Lower leg skin (tissue), 4 donors: ENCODE measurements around the gene HDX. TPM values are rescaled to one million over a fixed set of nuclear protein-coding genes. Genes with fewer than 3 reads are reported as not detected.

ENCODE experiments used
- DNase-seq, 2 donors: peaks; one replicate each; pipeline ENCODE4 v3.0.0-alpha.2; 2019; ENCODE audit warnings: low spot score in 2 of 2
- H3K4me3 ChIP-seq: fragments of 200-600 bp; sonication (generic); 2 replicates; pipeline ENCODE4 v1.5.1; 2017; ENCODE audit warnings: mild to moderate bottlenecking, low read depth; ENCODE audit not compliant: poor library complexity, severe bottlenecking
- POLR2A ChIP-seq, 2 donors: fragments of 450-650 bp; IDR thresholded peaks; one replicate each; pipeline ENCODE4 v1.6.1; 2016 to 2017; ENCODE audit warnings: antibody characterized with exemption in 2 of 2, mild to moderate bottlenecking in 1 of 2, moderate library complexity in 1 of 2
- WGBS, 2 donors: methylation state at CpG; one replicate each; pipeline ENCODE4 v1.1.5; 2018; 5-methylcytosine and 5-hydroxymethylcytosine counted together
- intact Hi-C: fragments of 100-400 bp; cut with DNase I; formaldehyde crosslinking; loops from one replicate; pipeline ENCODE4 v1.15.0; 2023; ENCODE audit warnings: low total_unique reads
- total RNA-seq, 4 donors: library from RNA; depleted of rRNA; stranded (reverse); fragments of >200 nt; gene quantifications; one replicate each; pipeline ENCODE4 v1.1.0, GENCODE V29; 2016
- TF ChIP-seq, protein P1 (sequence below), 3 donors: fragments of 450-650 bp; IDR thresholded peaks; one replicate each; pipeline ENCODE4 v1.5.1; 2016; ENCODE audit warnings: antibody characterized with exemption in 3 of 3, mild to moderate bottlenecking in 3 of 3, moderate library complexity in 2 of 3

HDX gene
- total RNA-seq, 4 donors from 2014 or later: 0.42 to 3.0 (median 0.65) TPM

DNA sequence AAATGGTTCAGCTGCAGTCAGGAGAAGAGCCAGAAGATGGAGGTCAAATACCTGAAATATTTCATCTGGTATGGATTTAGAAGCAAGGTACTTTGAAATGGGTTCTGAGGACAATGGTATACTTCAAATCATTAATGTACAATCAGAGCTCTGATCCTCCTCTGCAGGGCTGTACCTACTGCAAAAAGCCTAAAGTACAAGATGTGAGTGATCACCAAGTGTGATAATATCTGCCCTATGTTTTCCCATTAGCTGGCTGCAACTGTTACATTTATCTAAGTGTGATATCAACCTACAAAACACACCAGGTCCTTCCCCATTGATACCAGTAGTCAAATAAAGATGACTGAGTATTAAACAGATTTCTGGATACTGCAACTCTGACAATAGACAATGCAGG, 25.1 kb downstream of the HDX start:
- no peak overlapping the region for H3K4me3 ChIP-seq
- no peak for TF ChIP-seq POLR2A (IDR thresholded peaks at IDR 0.05)
- TF ChIP-seq, protein P1, sequence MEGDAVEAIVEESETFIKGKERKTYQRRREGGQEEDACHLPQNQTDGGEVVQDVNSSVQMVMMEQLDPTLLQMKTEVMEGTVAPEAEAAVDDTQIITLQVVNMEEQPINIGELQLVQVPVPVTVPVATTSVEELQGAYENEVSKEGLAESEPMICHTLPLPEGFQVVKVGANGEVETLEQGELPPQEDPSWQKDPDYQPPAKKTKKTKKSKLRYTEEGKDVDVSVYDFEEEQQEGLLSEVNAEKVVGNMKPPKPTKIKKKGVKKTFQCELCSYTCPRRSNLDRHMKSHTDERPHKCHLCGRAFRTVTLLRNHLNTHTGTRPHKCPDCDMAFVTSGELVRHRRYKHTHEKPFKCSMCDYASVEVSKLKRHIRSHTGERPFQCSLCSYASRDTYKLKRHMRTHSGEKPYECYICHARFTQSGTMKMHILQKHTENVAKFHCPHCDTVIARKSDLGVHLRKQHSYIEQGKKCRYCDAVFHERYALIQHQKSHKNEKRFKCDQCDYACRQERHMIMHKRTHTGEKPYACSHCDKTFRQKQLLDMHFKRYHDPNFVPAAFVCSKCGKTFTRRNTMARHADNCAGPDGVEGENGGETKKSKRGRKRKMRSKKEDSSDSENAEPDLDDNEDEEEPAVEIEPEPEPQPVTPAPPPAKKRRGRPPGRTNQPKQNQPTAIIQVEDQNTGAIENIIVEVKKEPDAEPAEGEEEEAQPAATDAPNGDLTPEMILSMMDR (IDR thresholded peaks at IDR 0.05): no peak
- no peak for DNase-seq
- intact Hi-C loops: no loop called here

DNA sequence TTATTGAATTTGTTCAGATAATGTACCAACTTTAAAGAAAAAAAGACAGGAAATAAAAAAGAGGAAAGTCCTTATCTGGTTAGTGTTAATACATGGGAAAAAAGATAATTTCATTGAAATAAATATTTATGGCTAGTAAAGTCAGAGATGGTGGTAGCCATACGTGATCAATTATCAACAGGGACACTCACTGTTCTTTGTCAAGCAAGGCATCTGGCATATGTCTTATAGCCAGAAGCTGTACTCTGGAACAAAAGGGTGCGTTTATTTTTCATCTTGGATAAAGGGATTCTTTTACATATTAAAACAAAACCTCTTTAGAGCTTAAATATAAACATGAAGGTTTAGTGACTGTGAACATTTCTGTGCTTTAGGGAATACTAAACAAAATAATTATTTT, 26.7 kb downstream of the HDX start:
- no peak overlapping the region for H3K4me3 ChIP-seq
- TF ChIP-seq, protein P1 (IDR thresholded peaks at IDR 0.05): no peak
- TF ChIP-seq POLR2A (IDR thresholded peaks at IDR 0.05): no peak
- no peak for DNase-seq
- WGBS, 2 donors: 42 to 59% methylated on average over 2 of the region's 2 CpGs
- intact Hi-C loops: no loop called here

DNA sequence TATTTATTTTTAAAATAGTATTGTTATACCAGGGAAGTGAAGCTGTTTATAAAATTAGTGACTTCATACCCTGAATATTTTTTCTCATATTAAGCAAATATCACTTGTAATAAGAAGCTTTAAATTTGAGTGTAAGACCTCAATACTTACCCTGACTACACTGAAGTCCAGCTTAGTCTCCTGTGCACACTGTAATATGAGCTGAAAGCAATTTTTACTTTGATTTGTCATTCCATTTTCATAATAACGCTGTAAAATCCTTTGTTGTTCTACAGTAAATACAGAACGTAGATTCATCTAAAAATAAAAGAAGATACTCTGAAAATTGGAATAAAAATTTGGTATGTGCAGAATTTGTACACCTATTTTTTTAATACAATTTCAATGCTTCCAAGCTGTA, 27.2 kb downstream of the HDX start:
- DNase-seq: no peak
- TF ChIP-seq POLR2A (IDR thresholded peaks at IDR 0.05): no peak
- WGBS, 2 donors: 48 to 74% methylated on average over 2 of the region's 2 CpGs
- no peak overlapping the region for H3K4me3 ChIP-seq
- intact Hi-C loops: no loop called here

DNA sequence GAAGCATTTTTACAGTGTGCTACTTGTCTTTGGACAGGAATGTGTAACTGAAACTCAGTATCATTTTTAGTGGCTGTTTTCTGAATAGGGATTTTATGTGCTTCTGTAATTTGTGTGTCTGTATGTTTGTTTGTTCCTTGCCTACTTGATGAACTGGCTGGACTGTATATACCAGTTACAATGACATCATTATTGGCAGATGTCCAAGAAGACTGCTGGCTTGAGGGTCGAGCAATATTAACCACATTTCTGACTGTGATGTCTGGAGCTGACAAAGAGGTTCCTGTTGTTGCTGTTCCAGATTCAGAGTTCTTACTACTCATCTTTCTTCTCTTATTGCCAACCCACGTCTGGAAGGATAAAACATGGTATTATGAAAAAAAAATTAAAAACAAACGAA, 33.0 kb downstream of the HDX start:
- 23 to 44% methylated on average over 3 of the region's 3 CpGs for WGBS, 2 donors

DNA sequence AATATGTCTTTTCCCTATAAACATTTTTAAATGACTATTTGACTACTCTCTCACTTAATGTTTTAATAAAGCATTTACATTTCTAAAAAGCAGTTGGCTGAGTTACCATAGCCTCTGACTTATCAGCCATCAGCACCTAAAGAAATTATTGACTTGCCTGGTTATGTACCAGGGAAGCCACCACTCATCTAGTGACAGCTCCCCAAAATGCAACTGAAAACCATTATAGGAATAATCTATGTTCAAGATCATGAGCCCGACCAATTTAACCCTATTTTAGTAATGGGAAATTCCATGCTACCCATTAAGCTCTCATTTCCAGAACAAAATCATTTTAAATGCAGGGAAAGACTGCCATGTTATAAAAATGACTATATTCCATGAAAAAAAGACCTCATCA, 34.4 kb downstream of the HDX start:
- DNase-seq: no peak
- intact Hi-C loops: no loop called here
- WGBS, 2 donors: 52 to 100% methylated on average over 1 of the region's 1 CpG
- TF ChIP-seq POLR2A (IDR thresholded peaks at IDR 0.05): no peak
- TF ChIP-seq, protein P1 (IDR thresholded peaks at IDR 0.05): no peak
- H3K4me3 ChIP-seq: no peak overlapping the region

More for the DNA sequence above, 33.0 kb downstream of the HDX start:
- H3K4me3 ChIP-seq: no peak overlapping the region
- intact Hi-C loops: no loop called here
- no peak for TF ChIP-seq POLR2A (IDR thresholded peaks at IDR 0.05)
- TF ChIP-seq, protein P1 (IDR thresholded peaks at IDR 0.05): no peak
- DNase-seq: no peak

DNA sequence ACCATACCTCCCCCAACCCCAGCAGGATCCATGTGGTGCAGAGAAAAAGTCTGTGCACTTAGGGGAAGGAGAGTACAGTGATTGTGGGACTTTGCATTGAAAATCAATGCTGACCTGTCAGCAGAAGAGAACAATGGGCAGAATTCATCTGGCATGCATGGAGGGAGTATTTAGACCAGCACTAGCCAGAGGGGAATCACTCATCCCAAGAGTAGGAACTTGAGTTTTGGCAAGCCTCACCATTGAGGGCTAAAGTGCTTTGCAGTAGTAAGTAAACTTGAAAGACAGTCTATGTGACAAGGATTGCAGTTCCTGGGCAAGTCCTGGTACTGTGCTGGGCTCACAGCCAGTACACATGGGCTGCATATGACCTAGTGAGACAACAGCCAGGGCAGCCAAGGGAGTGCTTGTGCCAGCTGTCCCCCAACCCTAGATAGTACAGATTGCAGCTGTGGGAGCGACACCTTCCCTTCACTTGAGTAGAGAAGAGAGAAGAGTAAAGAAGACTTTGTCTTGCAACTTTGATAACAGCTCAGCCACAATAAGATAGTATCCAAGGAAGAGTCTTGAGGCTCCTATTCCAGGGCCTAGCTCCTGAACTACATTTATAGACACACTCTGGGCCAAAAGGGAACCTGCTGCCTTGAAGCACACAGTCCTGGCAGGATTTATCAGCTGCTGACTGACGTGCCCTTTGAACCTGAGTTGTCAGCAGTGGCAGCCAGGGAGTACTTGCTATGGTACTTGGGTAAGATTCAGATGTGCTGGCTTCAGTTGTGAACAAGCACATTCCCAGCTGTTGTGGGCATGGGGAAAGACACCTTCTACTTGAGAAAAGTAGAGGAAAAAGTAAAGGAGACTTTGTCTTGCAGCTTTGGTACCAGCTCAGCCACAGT, 48.7 kb downstream of the HDX start:
- intact Hi-C loops: no loop called here
- DNase-seq: peak in 1 of 2 donors; percentile 40
- TF ChIP-seq, protein P1 (IDR thresholded peaks at IDR 0.05): no peak
- TF ChIP-seq POLR2A (IDR thresholded peaks at IDR 0.05): no peak
- no peak overlapping the region for H3K4me3 ChIP-seq
- WGBS, 2 donors: 64 to 76% methylated on average over 2 of the region's 2 CpGs
